ENCODE measurements around the gene RSPO1.
"Not testable (repeated sequence)": the region's sequence is repeated elsewhere in the genome, so short reads cannot be mapped to it uniquely, and the experiment has no call there.

The RSPO1 gene, protein sequence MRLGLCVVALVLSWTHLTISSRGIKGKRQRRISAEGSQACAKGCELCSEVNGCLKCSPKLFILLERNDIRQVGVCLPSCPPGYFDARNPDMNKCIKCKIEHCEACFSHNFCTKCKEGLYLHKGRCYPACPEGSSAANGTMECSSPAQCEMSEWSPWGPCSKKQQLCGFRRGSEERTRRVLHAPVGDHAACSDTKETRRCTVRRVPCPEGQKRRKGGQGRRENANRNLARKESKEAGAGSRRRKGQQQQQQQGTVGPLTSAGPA

DNA sequence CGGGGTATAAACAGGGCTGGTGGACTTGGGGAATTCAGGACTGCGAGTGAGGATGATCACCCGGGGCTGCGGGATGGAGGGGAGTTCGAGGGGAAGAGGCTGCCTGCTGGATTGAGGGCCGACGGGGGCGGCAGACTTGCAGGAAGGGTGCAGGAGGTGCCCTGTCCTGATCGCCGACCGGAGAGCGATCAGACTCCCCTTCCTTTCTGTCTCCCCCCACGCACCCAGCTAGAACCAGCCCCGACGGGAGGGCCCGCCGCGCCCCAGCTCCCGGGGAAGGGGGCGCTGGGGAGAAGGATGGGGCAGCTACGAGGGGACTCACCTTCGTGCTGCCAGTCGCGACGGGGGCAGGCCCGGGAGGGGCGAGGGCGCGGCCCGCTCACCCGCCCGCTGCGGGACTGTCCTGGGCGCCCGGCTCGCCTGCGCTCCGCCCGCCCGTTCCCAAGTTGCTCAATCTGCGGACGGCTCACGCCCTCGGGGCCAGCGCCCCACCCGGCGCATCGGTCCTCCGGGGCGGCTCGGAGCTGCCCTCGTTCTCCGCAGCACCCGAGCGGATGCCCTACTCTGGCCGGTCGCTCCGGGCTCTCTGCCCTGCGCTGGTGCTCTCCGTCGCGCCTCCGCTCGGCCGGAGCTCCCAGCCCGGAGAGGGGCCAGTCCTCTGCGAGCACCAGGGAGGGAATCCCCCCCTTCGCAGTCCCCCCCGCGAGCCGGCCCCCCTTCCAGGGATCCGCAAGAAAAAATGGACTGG lies at the start of gene RSPO1:
Gene RSPO1 (minus strand): TSS at position 649 of the 748 bp plus-strand sequence. CDS start 5,231 bp downstream, outside the sequence.
- no peak for DNase-seq (ENCODE audit: low spot score)

DNA sequence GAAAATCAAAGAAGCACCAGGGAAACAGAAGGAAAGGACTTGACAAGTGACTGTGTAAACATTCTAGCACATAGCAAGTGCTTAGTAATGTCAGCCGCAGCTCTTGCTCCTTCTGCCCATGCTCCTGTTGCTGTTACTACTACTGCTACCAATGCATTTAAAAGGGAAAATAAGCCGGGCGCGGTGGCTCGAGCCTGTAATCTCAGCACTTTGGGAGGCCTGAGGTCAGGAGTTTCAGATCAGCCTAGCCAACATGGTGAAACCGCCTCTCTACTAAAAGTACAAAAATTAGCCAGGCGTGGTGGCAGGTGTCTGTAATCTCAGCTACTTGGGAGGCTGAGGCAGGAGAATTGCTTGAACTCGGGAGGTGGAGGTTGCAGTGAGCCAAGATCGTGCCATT lies 49.5 kb upstream of the RSPO1 start:
- not testable (repeated sequence) for DNase-seq (ENCODE audit: low spot score)

- no peak for DNase-seq (ENCODE audit: low spot score)
Measured at GRCh38 chr1:37682334-37682987, 47.8 kb upstream of the RSPO1 start.

GRCh38 chr1:37680933-37681332 lies 46.2 kb upstream of the RSPO1 start:
- DNase-seq (ENCODE audit: low spot score) = no peak

DNA sequence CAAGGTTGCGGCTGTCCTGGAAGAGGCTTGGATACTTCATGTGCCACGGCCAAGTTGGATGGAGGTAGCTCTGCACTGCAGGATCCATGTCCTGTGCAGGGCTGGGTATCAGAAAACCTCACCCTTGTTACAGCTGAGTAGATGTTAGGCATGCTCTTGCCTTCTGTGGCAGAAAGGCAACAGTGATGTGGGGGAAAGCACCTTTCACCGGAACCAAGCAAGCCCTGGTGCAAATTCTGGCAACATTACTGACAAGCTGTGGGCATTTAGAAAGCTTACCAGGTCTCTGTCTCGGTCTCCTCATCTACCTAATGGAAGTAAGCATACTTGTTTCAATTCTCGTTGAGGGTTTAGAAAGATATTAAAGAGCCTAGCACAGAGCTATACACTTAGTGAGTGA lies 43.1 kb upstream of the RSPO1 start:
- no peak for DNase-seq (ENCODE audit: low spot score)

- DNase-seq (ENCODE audit: low spot score) = no peak
Measured at GRCh38 chr1:37677143-37677439, 42.4 kb upstream of the RSPO1 start.

DNA sequence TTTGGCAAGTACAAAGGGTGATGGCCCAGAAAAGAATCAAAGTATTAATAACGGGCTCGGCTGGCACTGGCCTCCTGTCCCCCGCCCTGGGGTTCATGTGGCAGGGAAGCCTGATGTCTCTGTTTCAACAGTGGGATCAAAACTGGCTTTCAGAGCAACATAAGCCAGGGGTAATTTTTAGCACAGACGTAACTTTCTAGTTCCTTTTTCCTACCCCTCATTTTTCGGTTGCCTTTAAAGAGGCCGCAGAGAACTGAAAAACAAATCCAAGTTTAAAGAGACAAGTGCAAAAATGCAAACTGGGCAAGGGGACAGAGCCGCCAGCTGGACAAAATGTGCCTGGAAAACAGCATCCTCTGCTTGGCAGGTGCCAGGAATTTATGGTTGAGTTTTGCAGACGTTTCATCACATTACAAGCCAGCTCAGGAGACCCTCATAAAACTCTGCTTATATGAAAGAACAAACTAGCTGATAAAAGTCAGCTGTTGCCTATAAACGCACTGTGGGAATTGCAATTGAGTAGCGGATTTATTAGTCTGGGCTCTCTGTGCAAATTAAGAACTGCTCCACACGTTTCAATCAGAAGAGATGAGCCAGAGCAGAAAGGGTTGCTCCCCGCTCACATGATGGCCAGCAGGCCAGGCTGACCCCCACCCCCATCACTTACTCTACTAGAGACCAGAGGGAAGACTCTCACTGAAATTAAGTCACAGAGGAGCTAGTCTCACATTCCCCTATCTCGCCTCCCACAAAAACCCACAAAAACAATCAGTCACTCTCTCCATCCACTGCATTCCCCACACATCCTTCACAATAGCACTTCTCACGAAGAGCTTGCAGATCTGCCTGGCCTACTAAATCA lies 41.8 kb upstream of the RSPO1 start:
- no peak for DNase-seq (ENCODE audit: low spot score)

- DNase-seq (ENCODE audit: low spot score) = no peak
Measured at GRCh38 chr1:37673920-37674319, 39.2 kb upstream of the RSPO1 start.

- no peak for DNase-seq (ENCODE audit: low spot score)
Measured at GRCh38 chr1:37672136-37672870, 37.6 kb upstream of the RSPO1 start.

DNA sequence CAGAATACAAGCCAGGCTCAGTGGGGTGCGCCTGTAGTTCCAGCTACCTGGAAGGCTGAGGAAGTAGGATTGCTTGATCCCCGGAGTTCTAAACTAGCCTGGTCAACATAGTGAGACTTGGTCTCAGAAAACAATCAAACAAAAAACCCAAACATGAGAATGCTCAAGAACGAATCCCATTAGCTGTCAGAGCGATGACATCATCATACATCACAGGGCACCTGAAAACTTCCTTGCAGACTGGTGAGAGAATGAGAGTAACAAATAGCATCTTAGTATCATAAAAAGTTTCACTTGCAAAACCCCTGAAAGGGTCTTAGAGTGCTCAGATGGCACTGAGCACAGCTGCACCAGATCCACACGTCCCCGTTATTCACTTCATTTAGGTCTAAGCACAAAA lies 36.6 kb upstream of the RSPO1 start:
- DNase-seq (ENCODE audit: low spot score) = no peak

DNA sequence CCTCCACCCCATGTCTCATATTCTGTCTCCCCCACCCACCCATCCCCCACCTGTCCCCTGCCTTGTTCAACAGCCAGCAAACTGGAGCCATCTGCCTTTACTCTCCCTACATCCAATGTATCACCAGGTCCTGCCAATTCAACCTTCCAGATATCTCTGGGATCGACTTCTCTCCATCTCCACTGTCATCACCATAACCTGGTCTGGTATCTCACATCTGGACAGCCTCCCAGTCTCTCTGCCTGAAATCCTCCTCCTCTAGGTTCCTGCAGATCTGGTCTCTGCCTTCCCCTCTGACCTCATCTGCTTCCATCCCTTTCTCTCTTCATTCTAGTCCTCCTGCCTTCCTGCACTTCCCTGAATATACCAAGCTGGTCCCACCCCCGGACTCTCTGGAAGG lies 35.4 kb upstream of the RSPO1 start:
- DNase-seq (ENCODE audit: low spot score) = no peak

DNA sequence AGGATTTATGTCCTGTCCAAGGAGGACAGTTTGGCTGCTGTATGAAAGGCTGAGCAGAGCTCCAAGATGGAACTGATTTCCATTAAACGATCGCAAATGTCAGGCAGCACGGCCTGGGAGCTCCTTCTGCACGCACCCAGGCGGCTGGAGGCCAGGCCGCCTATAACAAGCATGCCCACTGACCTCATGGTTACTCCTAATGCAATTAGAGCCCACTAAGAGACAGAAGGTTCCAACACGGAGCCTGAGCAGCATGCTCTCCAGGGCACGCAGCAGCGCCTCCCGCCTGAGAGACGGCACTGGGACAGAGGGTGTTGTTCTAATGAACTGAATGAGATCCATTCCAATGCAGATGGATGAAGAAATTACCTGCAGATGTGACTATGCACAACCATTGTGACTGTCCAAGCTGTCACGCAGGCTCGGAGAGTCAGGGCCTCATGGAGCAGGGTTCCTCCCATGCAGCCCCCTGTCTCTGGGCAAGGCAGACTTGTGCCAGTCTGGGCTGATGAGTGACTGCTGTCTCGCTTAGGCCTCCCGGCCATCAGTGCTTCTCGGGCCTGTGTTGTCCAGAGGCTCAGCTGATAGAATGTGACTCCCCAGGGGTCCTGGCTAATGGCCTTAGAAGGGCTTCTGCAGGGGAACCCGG lies 32.5 kb upstream of the RSPO1 start:
- DNase-seq (ENCODE audit: low spot score) = no peak

GRCh38 chr1:37666241-37666867 lies 31.7 kb upstream of the RSPO1 start:
- DNase-seq (ENCODE audit: low spot score) = no peak

DNA sequence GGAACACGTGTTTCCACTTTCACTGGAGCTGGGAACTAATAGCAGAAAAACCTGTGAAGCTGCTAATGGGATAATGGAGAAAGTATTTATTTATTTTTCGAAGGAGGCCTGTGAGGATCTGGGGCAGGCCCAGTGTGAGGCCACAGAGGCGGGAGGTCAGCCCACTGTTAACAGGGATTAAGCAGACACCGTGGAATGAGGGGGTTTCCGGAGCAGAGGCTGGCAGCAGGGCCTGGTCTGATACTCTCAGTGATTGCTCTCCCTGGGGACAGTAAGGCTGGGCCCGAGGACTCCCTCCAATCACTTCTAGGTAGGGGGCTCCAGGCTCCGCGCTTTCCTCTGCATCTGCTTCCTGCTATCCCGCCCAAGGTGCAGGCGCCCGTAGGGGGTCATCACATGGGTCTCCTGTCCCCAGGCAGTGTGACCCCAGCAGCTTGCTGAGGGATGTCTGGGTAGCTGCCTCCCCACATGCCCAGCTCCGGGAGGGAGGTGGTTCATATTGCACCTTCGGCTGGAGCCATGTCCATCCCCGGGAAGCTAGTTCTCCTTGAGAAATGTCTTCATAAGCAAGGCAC lies 28.8 kb upstream of the RSPO1 start:
- no peak for DNase-seq (ENCODE audit: low spot score)

- DNase-seq (ENCODE audit: low spot score) = no peak
Measured at GRCh38 chr1:37662031-37662755, 27.5 kb upstream of the RSPO1 start.

GRCh38 chr1:37661401-37661800 lies 26.7 kb upstream of the RSPO1 start:
- no peak for DNase-seq (ENCODE audit: low spot score)

DNA sequence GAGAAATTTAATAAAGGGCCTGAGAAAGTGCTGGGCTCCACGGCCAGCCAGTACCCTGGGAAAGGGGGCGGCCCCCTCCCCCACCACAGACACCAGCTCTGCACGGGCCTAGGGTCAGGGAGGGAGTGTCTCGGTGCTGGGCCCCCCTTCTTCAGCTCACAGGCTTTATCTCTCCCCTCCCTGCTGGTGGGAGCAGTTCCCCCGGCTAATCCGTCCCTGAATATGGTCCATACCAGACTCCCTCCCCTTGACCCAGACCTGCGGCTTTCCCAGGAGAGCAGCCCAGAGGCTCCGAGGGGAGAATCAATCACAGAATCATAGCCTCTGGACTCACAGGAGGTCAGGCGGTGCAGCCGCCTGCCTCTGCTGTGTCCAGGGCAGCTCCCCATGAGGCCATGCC lies 26.0 kb upstream of the RSPO1 start:
- DNase-seq (ENCODE audit: low spot score) = no peak

GRCh38 chr1:37658486-37658885 lies 23.8 kb upstream of the RSPO1 start:
- DNase-seq (ENCODE audit: low spot score) = no peak

- DNase-seq (ENCODE audit: low spot score) = no peak
Measured at GRCh38 chr1:37657620-37658412, 23.1 kb upstream of the RSPO1 start.

All from HuH-7.5 (cell line).